ENCODE results near the gene WDR88. TPM values are rescaled to one million over a fixed set of nuclear protein-coding genes. Genes with fewer than 3 reads are reported as not detected.
"Not testable (repeated sequence)": the region's sequence is repeated elsewhere in the genome, so short reads cannot be mapped to it uniquely, and the experiment has no call there.

Gene WDR88
- polyA plus RNA-seq, 2 of the 4 experiments (the other 2 are of a cell fraction) = 0.04 TPM; not detected in 1

DNA sequence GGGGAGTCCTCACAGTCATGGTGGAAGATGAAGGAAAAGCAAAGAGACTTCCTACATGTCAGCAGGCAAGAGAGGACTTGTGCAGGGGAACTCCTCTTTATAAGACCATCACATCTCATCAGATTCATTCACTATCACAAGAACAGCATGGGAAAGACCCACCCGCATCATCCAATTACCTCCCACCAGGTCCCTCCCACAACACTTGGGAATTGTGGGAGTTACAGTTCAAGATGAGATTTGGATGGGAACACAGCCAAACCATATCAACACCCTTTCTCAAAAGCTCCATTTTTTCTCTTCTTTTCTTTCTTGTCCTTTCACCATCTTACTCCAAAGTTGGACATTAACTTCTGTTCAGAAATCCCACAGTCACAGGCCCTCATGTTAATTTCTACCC is 57.5 kb downstream of the WDR88 start:
- no peak for DNase-seq (ENCODE audit: low read depth in 1 of 2, low spot score in 1 of 2)
- Histone ChIP-seq H3K4me1 (0 out of 3 replicates have a peak, but pooled peaks cover 3% of the 10 kb centered on the region), H3K4me2 (no peak overlapping the region), H3K4me3 (no peak overlapping the region), H3K27ac (no peak overlapping the region), H3K9me3 (no peaks in the 10 kb centered on the region)
- FAIRE-seq = no peak
- ChIA-PET CTCF (interaction anchor here (0.6 to 16.7 kb wide), 5 partner anchors 16 to 65 kb away, joined by 4 to 279 read pairs (median 145); partner anchors contain the start of gene WDR88), POLR2A (no interaction called here)
- 0% methylated on average over 1 of the region's 1 CpG for WGBS (ENCODE audit: missing lambda C conversion rate)
- TF ChIP-seq PHF8 (IDR thresholded peaks at IDR 0.05; ENCODE audit: borderline replicate concordance, low read depth) (no peak), HOXA7 (CRISPR knock-in tag; IDR thresholded peaks at IDR 0.05) (no peak), BHLHE40 (IDR thresholded peaks at IDR 0.05; ENCODE audit: low read depth, low read length) (no peak), POLR2A (IDR thresholded peaks at IDR 0.05; ENCODE audit: low read length) (no peak)
- TF ChIP-seq, protein P1, sequence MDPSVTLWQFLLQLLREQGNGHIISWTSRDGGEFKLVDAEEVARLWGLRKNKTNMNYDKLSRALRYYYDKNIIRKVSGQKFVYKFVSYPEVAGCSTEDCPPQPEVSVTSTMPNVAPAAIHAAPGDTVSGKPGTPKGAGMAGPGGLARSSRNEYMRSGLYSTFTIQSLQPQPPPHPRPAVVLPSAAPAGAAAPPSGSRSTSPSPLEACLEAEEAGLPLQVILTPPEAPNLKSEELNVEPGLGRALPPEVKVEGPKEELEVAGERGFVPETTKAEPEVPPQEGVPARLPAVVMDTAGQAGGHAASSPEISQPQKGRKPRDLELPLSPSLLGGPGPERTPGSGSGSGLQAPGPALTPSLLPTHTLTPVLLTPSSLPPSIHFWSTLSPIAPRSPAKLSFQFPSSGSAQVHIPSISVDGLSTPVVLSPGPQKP (IDR thresholded peaks at IDR 0.05; ENCODE audit: low read depth, low read length) = no peak
- TF ChIP-seq, protein P2, sequence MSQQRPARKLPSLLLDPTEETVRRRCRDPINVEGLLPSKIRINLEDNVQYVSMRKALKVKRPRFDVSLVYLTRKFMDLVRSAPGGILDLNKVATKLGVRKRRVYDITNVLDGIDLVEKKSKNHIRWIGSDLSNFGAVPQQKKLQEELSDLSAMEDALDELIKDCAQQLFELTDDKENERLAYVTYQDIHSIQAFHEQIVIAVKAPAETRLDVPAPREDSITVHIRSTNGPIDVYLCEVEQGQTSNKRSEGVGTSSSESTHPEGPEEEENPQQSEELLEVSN (IDR thresholded peaks at IDR 0.05; ENCODE audit: borderline replicate concordance, low read depth) = no peak
- TF ChIP-seq, protein P3, sequence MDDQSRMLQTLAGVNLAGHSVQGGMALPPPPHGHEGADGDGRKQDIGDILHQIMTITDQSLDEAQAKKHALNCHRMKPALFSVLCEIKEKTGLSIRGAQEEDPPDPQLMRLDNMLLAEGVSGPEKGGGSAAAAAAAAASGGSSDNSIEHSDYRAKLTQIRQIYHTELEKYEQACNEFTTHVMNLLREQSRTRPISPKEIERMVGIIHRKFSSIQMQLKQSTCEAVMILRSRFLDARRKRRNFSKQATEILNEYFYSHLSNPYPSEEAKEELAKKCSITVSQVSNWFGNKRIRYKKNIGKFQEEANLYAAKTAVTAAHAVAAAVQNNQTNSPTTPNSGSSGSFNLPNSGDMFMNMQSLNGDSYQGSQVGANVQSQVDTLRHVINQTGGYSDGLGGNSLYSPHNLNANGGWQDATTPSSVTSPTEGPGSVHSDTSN (IDR thresholded peaks at IDR 0.05) = no peak
- TF ChIP-seq, protein P4, sequence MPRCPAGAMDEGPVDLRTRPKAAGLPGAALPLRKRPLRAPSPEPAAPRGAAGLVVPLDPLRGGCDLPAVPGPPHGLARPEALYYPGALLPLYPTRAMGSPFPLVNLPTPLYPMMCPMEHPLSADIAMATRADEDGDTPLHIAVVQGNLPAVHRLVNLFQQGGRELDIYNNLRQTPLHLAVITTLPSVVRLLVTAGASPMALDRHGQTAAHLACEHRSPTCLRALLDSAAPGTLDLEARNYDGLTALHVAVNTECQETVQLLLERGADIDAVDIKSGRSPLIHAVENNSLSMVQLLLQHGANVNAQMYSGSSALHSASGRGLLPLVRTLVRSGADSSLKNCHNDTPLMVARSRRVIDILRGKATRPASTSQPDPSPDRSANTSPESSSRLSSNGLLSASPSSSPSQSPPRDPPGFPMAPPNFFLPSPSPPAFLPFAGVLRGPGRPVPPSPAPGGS (IDR thresholded peaks at IDR 0.05) = no peak
- ATAC-seq = no peak

DNA sequence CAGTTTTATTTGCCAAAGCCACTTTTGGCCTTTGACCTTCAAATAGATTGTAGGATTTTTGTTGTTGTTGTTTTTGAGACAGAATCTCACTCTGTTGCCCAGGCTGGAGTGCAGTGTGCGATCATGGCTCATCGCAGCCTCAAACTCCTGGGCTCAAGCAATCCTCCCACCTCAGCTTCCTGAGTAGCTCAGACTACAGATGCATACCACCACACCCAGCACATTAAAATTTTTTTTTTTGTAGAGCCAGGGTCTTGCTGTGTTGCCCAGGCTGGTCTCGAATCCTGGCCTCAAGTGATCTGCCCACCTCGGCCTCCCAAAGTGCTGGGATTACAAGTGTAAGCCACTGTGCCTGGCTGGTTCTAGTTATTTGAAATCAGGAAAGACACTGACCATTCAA is 59.2 kb downstream of the WDR88 start:
- H3K27ac ChIP-seq; POLR2A ChIA-PET; DNase-seq (ENCODE audit: low read depth in 1 of 2, low spot score in 1 of 2); FAIRE-seq; H3K4me3 ChIP-seq; H3K4me2 ChIP-seq; H3K9me3 ChIP-seq; ATAC-seq: not testable (repeated sequence)
- 47% methylated on average over 4 of the region's 4 CpGs for WGBS (ENCODE audit: missing lambda C conversion rate)
- CTCF ChIA-PET = interaction anchor here (1.0 to 16.7 kb wide), 9 partner anchors 7 to 216 kb away, joined by 4 to 279 read pairs (median 5); partner anchors contain the start of gene WDR88
- H3K4me1 ChIP-seq = peaks cover 10% of the 10 kb centered on the region; the same call in 2 of the 3 replicates

DNA sequence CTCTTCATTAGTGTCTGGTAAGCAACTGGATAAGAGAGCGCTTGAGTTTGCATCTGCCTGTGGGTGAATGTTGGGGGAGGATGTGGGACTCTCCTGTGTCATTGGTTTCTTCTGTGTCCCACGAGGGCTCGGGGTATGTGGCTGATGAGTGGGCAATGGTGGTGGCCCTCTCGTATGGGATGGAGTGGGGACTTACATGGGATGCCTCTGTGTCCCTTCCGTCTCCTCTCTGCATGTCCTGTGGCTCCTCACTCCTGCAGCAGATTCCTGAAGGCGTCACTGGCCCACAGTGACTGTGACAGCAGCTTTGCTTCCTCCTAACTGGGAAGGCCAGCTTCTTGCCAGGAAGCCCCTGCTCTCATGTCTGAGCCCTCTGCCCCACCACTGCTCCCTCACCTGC is 59.6 kb downstream of the WDR88 start:
- H3K4me1 ChIP-seq = peaks cover 10% of the 10 kb centered on the region; the same call in 2 of the 3 replicates
- FAIRE-seq = no peak
- no peaks in the 10 kb centered on the region for H3K9me3 ChIP-seq
- no peak for ATAC-seq
- ChIA-PET CTCF (interaction anchor here (1.0 to 16.7 kb wide), 9 partner anchors 7 to 215 kb away, joined by 3 to 279 read pairs (median 5); no protein-coding TSS in a partner anchor), POLR2A (no interaction called here)
- no peak overlapping the region for H3K4me2 ChIP-seq
- TF ChIP-seq, protein P5, sequence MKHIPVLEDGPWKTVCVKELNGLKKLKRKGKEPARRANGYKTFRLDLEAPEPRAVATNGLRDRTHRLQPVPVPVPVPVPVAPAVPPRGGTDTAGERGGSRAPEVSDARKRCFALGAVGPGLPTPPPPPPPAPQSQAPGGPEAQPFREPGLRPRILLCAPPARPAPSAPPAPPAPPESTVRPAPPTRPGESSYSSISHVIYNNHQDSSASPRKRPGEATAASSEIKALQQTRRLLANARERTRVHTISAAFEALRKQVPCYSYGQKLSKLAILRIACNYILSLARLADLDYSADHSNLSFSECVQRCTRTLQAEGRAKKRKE (CRISPR knock-in tag; IDR thresholded peaks at IDR 0.05; ENCODE audit: low read depth) = no peak
- TF ChIP-seq PHF8 (IDR thresholded peaks at IDR 0.05; ENCODE audit: borderline replicate concordance, low read depth) = no peak
- TF ChIP-seq BHLHE40 (IDR thresholded peaks at IDR 0.05; ENCODE audit: low read depth, low read length) = no peak
- no peak for TF ChIP-seq HOXA7 (CRISPR knock-in tag; IDR thresholded peaks at IDR 0.05)
- TF ChIP-seq, protein P6, sequence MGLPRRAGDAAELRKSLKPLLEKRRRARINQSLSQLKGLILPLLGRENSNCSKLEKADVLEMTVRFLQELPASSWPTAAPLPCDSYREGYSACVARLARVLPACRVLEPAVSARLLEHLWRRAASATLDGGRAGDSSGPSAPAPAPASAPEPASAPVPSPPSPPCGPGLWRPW (IDR thresholded peaks at IDR 0.05) = no peak
- no peak for TF ChIP-seq KDM1A (IDR thresholded peaks at IDR 0.05; ENCODE audit: low read depth)
- TF ChIP-seq ZC3H11A (IDR thresholded peaks at IDR 0.05) = no peak
- TF ChIP-seq RARB (CRISPR knock-in tag; IDR thresholded peaks at IDR 0.05) = no peak
- no peak for TF ChIP-seq JUNB (IDR thresholded peaks at IDR 0.05)
- no peak for TF ChIP-seq FOXS1 (CRISPR knock-in tag; IDR thresholded peaks at IDR 0.05)
- no peak for TF ChIP-seq GATA3 (IDR thresholded peaks at IDR 0.05; ENCODE audit: borderline replicate concordance)
- TF ChIP-seq HDAC2 (IDR thresholded peaks at IDR 0.05) = no peak
- no peak for TF ChIP-seq KDM5A (IDR thresholded peaks at IDR 0.05)
- no peak for DNase-seq (ENCODE audit: low read depth in 1 of 2, low spot score in 1 of 2)
- 52% methylated on average over 6 of the region's 6 CpGs for WGBS (ENCODE audit: missing lambda C conversion rate)
- H3K27ac ChIP-seq = no peak overlapping the region
- no peak overlapping the region for H3K4me3 ChIP-seq

All from A549 (cell line).